ENCODE data around the gene KTI12.
"Not testable (repeated sequence)": the region's sequence is repeated elsewhere in the genome, so short reads cannot be mapped to it uniquely, and the experiment has no call there.

Gene KTI12

GRCh38 chr1:52053862-52054261, 20.3 kb upstream of the KTI12 start:
- CTCF ChIA-PET: interaction anchor here (0.6 kb wide), 1 partner anchor 22 kb away, joined by 3 read pairs; no protein-coding TSS in a partner anchor

GRCh38 chr1:52049337-52049736, 15.7 kb upstream of the KTI12 start:
- DNase-seq (ENCODE audit: extremely low spot score); POLR2A ChIA-PET; CTCF ChIA-PET: not testable (repeated sequence)

More at GRCh38 chr1:52053862-52054261, 20.3 kb upstream of the KTI12 start:
- DNase-seq (ENCODE audit: extremely low spot score): no peak
- POLR2A ChIA-PET: interaction anchor here (0.6 to 4.0 kb wide), 3 partner anchors 8 to 25 kb away, joined by 3 to 64 read pairs (median 7); partner anchors contain the start of gene KTI12
- no peak for TF ChIP-seq NFRKB (IDR thresholded peaks at IDR 0.05)

GRCh38 chr1:52045666-52046195, 12.1 kb upstream of the KTI12 start:
- CTCF ChIA-PET; DNase-seq (ENCODE audit: extremely low spot score): not testable (repeated sequence)
- POLR2A ChIA-PET: interaction anchor here (1.3 kb wide), 1 partner anchor 9 kb away, joined by 7 read pairs; the partner anchor contains the start of gene TXNDC12

- ChIA-PET POLR2A (interaction anchor here (1.3 to 1.7 kb wide), 2 partner anchors 10 to 11 kb away, joined by 7 to 10 read pairs; partner anchors contain the start of genes BTF3L4 and TXNDC12), CTCF (no interaction called here)
- DNase-seq (ENCODE audit: extremely low spot score): no peak
- no peak for TF ChIP-seq PKNOX1 (IDR thresholded peaks at IDR 0.05)
- TF ChIP-seq BHLHE40 (IDR thresholded peaks at IDR 0.05; ENCODE audit: borderline replicate concordance): no peak
- no peak for TF ChIP-seq ELF4 (IDR thresholded peaks at IDR 0.05)
- TF ChIP-seq SP1 (IDR thresholded peaks at IDR 0.05): no peak
- no peak for TF ChIP-seq ZNF384 (IDR thresholded peaks at IDR 0.05)
- no peak for TF ChIP-seq ARNT (IDR thresholded peaks at IDR 0.05)
- TF ChIP-seq TARDBP (IDR thresholded peaks at IDR 0.05): no peak
- no peak for TF ChIP-seq SUZ12 (IDR thresholded peaks at IDR 0.05)
- no peak for TF ChIP-seq NFRKB (IDR thresholded peaks at IDR 0.05)
- TF ChIP-seq LEF1 (IDR thresholded peaks at IDR 0.05; ENCODE audit: borderline replicate concordance): no peak
- no peak for TF ChIP-seq FOXM1 (IDR thresholded peaks at IDR 0.05; ENCODE audit: borderline replicate concordance)
- TF ChIP-seq FOXA1 (IDR thresholded peaks at IDR 0.05): no peak
- no peak for TF ChIP-seq CTBP1 (IDR thresholded peaks at IDR 0.05; ENCODE audit: borderline replicate concordance)
- TF ChIP-seq L3MBTL2 (conservative IDR thresholded peaks at IDR 0.05): no peak
- no peak for TF ChIP-seq HDGF (IDR thresholded peaks at IDR 0.05; ENCODE audit: borderline replicate concordance)
- no peak for TF ChIP-seq FOXK2 (IDR thresholded peaks at IDR 0.05)
Measured at GRCh38 chr1:52045236-52045635, 11.6 kb upstream of the KTI12 start.

- ChIA-PET POLR2A (interaction anchor here (1.1 to 2.0 kb wide), 2 partner anchors 8 to 14 kb away, joined by 4 to 13 read pairs; partner anchors contain the start of genes BTF3L4, KTI12 and TXNDC12), CTCF (no interaction called here)
- no peak for DNase-seq (ENCODE audit: extremely low spot score)
- TF ChIP-seq FOXA1 (IDR thresholded peaks at IDR 0.05) (no peak), FOXM1 (IDR thresholded peaks at IDR 0.05; ENCODE audit: borderline replicate concordance) (no peak), ARNT (IDR thresholded peaks at IDR 0.05) (no peak), LEF1 (IDR thresholded peaks at IDR 0.05; ENCODE audit: borderline replicate concordance) (no peak), PKNOX1 (IDR thresholded peaks at IDR 0.05) (no peak), FOXK2 (IDR thresholded peaks at IDR 0.05) (no peak), CTBP1 (IDR thresholded peaks at IDR 0.05; ENCODE audit: borderline replicate concordance) (no peak), ZNF384 (IDR thresholded peaks at IDR 0.05) (no peak)
Measured at GRCh38 chr1:52041551-52042185, 8.1 kb upstream of the KTI12 start.

- TF ChIP-seq NFRKB (IDR thresholded peaks at IDR 0.05) (no peak), FOXA1 (IDR thresholded peaks at IDR 0.05) (no peak), FOXK2 (IDR thresholded peaks at IDR 0.05) (no peak), HDGF (IDR thresholded peaks at IDR 0.05; ENCODE audit: borderline replicate concordance) (no peak), TARDBP (IDR thresholded peaks at IDR 0.05) (no peak), SUZ12 (IDR thresholded peaks at IDR 0.05) (no peak), ZNF384 (IDR thresholded peaks at IDR 0.05) (no peak), LEF1 (IDR thresholded peaks at IDR 0.05; ENCODE audit: borderline replicate concordance) (no peak), FOXM1 (IDR thresholded peaks at IDR 0.05; ENCODE audit: borderline replicate concordance) (no peak)
- ChIA-PET CTCF (no interaction called here), POLR2A (no interaction called here)
- DNase-seq (ENCODE audit: extremely low spot score): no peak
Measured at GRCh38 chr1:52037909-52038308, 4.3 kb upstream of the KTI12 start.

GRCh38 chr1:52037402-52037814, 3.8 kb upstream of the KTI12 start:
- ChIA-PET CTCF (no interaction called here), POLR2A (interaction anchor here (1.4 kb wide), 1 partner anchor 18 kb away, joined by 5 read pairs; the partner anchor contains the start of gene TXNDC12)
- no peak for TF ChIP-seq HDGF (IDR thresholded peaks at IDR 0.05; ENCODE audit: borderline replicate concordance)
- no peak for TF ChIP-seq FOXA1 (IDR thresholded peaks at IDR 0.05)
- no peak for TF ChIP-seq NFRKB (IDR thresholded peaks at IDR 0.05)
- TF ChIP-seq SP1 (IDR thresholded peaks at IDR 0.05): no peak
- no peak for TF ChIP-seq BHLHE40 (IDR thresholded peaks at IDR 0.05; ENCODE audit: borderline replicate concordance)
- no peak for TF ChIP-seq ELF4 (IDR thresholded peaks at IDR 0.05)
- no peak for TF ChIP-seq ARNT (IDR thresholded peaks at IDR 0.05)
- TF ChIP-seq CTBP1 (IDR thresholded peaks at IDR 0.05; ENCODE audit: borderline replicate concordance): no peak
- no peak for TF ChIP-seq LEF1 (IDR thresholded peaks at IDR 0.05; ENCODE audit: borderline replicate concordance)
- TF ChIP-seq SUZ12 (IDR thresholded peaks at IDR 0.05): no peak
- TF ChIP-seq ZNF384 (IDR thresholded peaks at IDR 0.05): no peak
- TF ChIP-seq TARDBP (IDR thresholded peaks at IDR 0.05): no peak
- TF ChIP-seq FOXK2 (IDR thresholded peaks at IDR 0.05): no peak
- no peak for TF ChIP-seq L3MBTL2 (conservative IDR thresholded peaks at IDR 0.05)
- no peak for DNase-seq (ENCODE audit: extremely low spot score)

Data from HEK293T (cell line).